A549 (cell line): Measurements from ENCODE around the gene ANTXR2. TPM values are rescaled to one million over a fixed set of nuclear protein-coding genes. Genes with fewer than 3 reads are reported as not detected.

Experiments
- ATAC-seq, 2 experiments: fragments of 200-7000 bp in 1 of 2; fragments of >200 bp in 1 of 2; cut with Nextera tagmentation in 1 of 2; cut with Tn5 transposase in 1 of 2; 3 replicates each; pipeline versions ENCODE4 v1.8.0 to v1.9.1; 2018 to 2020; ENCODE audit warnings: mild to moderate bottlenecking in 1 of 2, moderate library complexity in 1 of 2
- CTCF ChIA-PET: fragments of 300-600 bp; sonication (Branson Sonifier 250); formaldehyde crosslinking; extraction: SDS; loops from one replicate; lab custom pipeline; 2021; ENCODE audit warnings: antibody characterized with exemption, inconsistent platforms; lab: Yijun Ruan, JAX
- POLR2A ChIA-PET: fragments of 350-600 bp; formaldehyde crosslinking; extraction: SDS; loops from one replicate; lab custom pipeline; 2021; ENCODE audit warnings: antibody characterized with exemption, inconsistent platforms; lab: Yijun Ruan, JAX
- DNase-seq, 2 experiments: peaks; one replicate each; pipeline versions ENCODE4 v3.0.0 to v3.0.0-alpha.2; 2011 to 2016; ENCODE audit warnings: low read depth in 1 of 2, low spot score in 1 of 2
- FAIRE-seq: peaks from 2 replicates; lab custom pipeline; 2011; peaks lifted over from hg19 to GRCh38; lab: Jason Lieb, UNC
- H3K27ac ChIP-seq, 2 experiments: fragments of >200 bp; sonication (Bioruptor Twin); formaldehyde crosslinking; 3 replicates each; pipeline ENCODE4 v1.5.1; 2016 to 2017
- H3K4me1 ChIP-seq: fragments of >200 bp; sonication (Bioruptor Twin); formaldehyde crosslinking; 3 replicates; pipeline ENCODE4 v1.6.1; 2016
- H3K4me2 ChIP-seq: fragments of >200 bp; sonication (Bioruptor Twin); formaldehyde crosslinking; 3 replicates; pipeline ENCODE4 v1.6.1; 2016
- H3K4me3 ChIP-seq: fragments of >200 bp; sonication (Bioruptor Twin); formaldehyde crosslinking; 3 replicates; pipeline ENCODE4 v1.5.1; 2016
- H3K9me3 ChIP-seq: fragments of >200 bp; sonication (Bioruptor Twin); formaldehyde crosslinking; 3 replicates; pipeline ENCODE4 v1.6.1; 2016
- ATOH8 ChIP-seq: fragments of 250-450 bp; sonication (Bioruptor Pico); IDR thresholded peaks from 2 replicates; pipeline ENCODE4 v1.5.0; 2020; ENCODE audit warnings: low read depth, mild to moderate bottlenecking, moderate library complexity
- BCL3 ChIP-seq: fragments of >200 bp; sonication (Bioruptor Twin); formaldehyde crosslinking; IDR thresholded peaks from 3 replicates; pipeline ENCODE4 v1.6.1; 2016
- EHF ChIP-seq: fragments of 250-450 bp; sonication (Bioruptor Pico); IDR thresholded peaks from 2 replicates; pipeline ENCODE4 v1.5.0; 2020; ENCODE audit warnings: mild to moderate bottlenecking
- ELK1 ChIP-seq: fragments of 150-350 bp; IDR thresholded peaks from 2 replicates; pipeline ENCODE4 v1.6.1; 2014; ENCODE audit warnings: low read depth, mild to moderate bottlenecking, low read length
- EP300 ChIP-seq, 2 experiments: fragments of >200 bp; sonication (Bioruptor Twin); formaldehyde crosslinking; IDR thresholded peaks; 2 replicates in 1 of 2; 3 replicates in 1 of 2; pipeline ENCODE4 v1.6.1; 2016 to 2017
- FOSB ChIP-seq: fragments of 250-450 bp; sonication (Bioruptor Pico); IDR thresholded peaks from 2 replicates; pipeline ENCODE4 v1.5.0; 2020; ENCODE audit warnings: mild to moderate bottlenecking, moderate library complexity
- GATA3 ChIP-seq: IDR thresholded peaks from 2 replicates; pipeline ENCODE4 v1.6.1; 2012; ENCODE audit warnings: borderline replicate concordance
- HES2 ChIP-seq: fragments of >200 bp; sonication (Bioruptor Twin); formaldehyde crosslinking; IDR thresholded peaks from 2 replicates; pipeline ENCODE4 v1.6.1; 2016
- HOXA7 ChIP-seq: fragments of 250-450 bp; sonication (Bioruptor Pico); IDR thresholded peaks from 2 replicates; pipeline ENCODE4 v1.5.0; 2020; ENCODE audit warnings: mild to moderate bottlenecking, moderate library complexity
- JUNB ChIP-seq: fragments of >200 bp; sonication (Bioruptor Twin); formaldehyde crosslinking; IDR thresholded peaks from 2 replicates; pipeline ENCODE4 v1.6.1; 2016
- KDM1A ChIP-seq: fragments of 200-600 bp; sonication (generic); IDR thresholded peaks from 2 replicates; pipeline ENCODE4 v1.6.1; 2016; ENCODE audit warnings: low read depth, mild to moderate bottlenecking
- MAFK ChIP-seq: fragments of 450-650 bp; IDR thresholded peaks from 2 replicates; pipeline ENCODE4 v1.6.1; 2014; ENCODE audit not compliant: partially characterized antibody
- MAX ChIP-seq: IDR thresholded peaks from 2 replicates; pipeline ENCODE4 v1.6.1; 2012
- MAZ ChIP-seq: fragments of 150-350 bp; IDR thresholded peaks from 2 replicates; pipeline ENCODE4 v1.6.1; 2014; ENCODE audit warnings: antibody characterized with exemption, low read depth, low read length, borderline replicate concordance
- NFE2L2 ChIP-seq: fragments of 150-350 bp; conservative IDR thresholded peaks from 2 replicates; pipeline ENCODE4 v1.6.1; 2014; ENCODE audit warnings: low read length
- POLR2A ChIP-seq: IDR thresholded peaks from 2 replicates; pipeline ENCODE4 v1.6.1; 2012; ENCODE audit warnings: mild to moderate bottlenecking, low read length
- POLR2AphosphoS2 ChIP-seq: conservative IDR thresholded peaks from 2 replicates; pipeline ENCODE4 v1.6.1; 2012; ENCODE audit warnings: low read length, improper control_type of control experiment, inconsistent platforms
- RAD21 ChIP-seq, 2 experiments: fragments of >200 bp in 1 of 2; sonication (Bioruptor Twin) in 1 of 2; formaldehyde crosslinking in 1 of 2; IDR thresholded peaks in 1 of 2; conservative IDR thresholded peaks in 1 of 2; 2 replicates in 1 of 2; 3 replicates in 1 of 2; pipeline ENCODE4 v1.6.1; 2012 to 2018; ENCODE audit warnings: inconsistent platforms in 1 of 2
- RARB ChIP-seq: fragments of 250-450 bp; sonication (Bioruptor Pico); IDR thresholded peaks from 2 replicates; pipeline ENCODE4 v1.8.0; 2021; ENCODE audit warnings: mild to moderate bottlenecking, moderate library complexity
- RCOR1 ChIP-seq: fragments of 150-350 bp; IDR thresholded peaks from 2 replicates; pipeline ENCODE4 v1.6.1; 2014; ENCODE audit warnings: antibody characterized with exemption, low read length, low read depth
- REST ChIP-seq: fragments of 200-600 bp; sonication (generic); IDR thresholded peaks from 2 replicates; pipeline ENCODE4 v1.6.1; 2016; ENCODE audit warnings: antibody characterized with exemption, mild to moderate bottlenecking, moderate library complexity
- SREBF2 ChIP-seq: fragments of 450-650 bp; IDR thresholded peaks from 2 replicates; pipeline ENCODE4 v1.6.1; 2014; ENCODE audit warnings: mild to moderate bottlenecking, moderate library complexity
- TFCP2L1 ChIP-seq: fragments of 250-450 bp; sonication (Bioruptor Pico); IDR thresholded peaks from 2 replicates; pipeline ENCODE4 v1.5.0; 2021; ENCODE audit warnings: mild to moderate bottlenecking
- ZC3H11A ChIP-seq: fragments of 450-650 bp; IDR thresholded peaks from 2 replicates; pipeline ENCODE4 v1.6.1; 2014; ENCODE audit warnings: antibody characterized with exemption, mild to moderate bottlenecking
- ZFP36 ChIP-seq: fragments of 450-650 bp; IDR thresholded peaks from 2 replicates; pipeline ENCODE4 v1.6.1; 2014; ENCODE audit warnings: borderline replicate concordance; ENCODE audit not compliant: partially characterized antibody
- WGBS: methylation state at CpG from one replicate; pipeline ENCODE4 v1.1.6; 2017; ENCODE audit errors: missing lambda C conversion rate; 5-methylcytosine and 5-hydroxymethylcytosine counted together
- polyA plus RNA-seq, 4 experiments: library from polyadenylated mRNA; depleted of rRNA in 3 of 4; stranded (reverse); fragments of >200 nt; fragmentation: RNase III in 1 of 4; extraction: RNeasy Plus Mini Kit Qiagen cat#74134 plus additional on column Dnase treatment in 1 of 4; gene quantifications; 2 replicates in 3 of 4; 3 replicates in 1 of 4; pipeline ENCODE4 v1.2.3, GENCODE V29; 2011 to 2017

ANTXR2 gene
- polyA plus RNA-seq, 2 of the 4 experiments (the other 2 are of a cell fraction) = 2.3 to 3.0 TPM

- WGBS = 83% methylated on average over 1 of the region's 1 CpG
- H3K4me3 ChIP-seq = no peak overlapping the region
- no peaks in the 10 kb centered on the region for H3K9me3 ChIP-seq
- no peak for FAIRE-seq
- H3K4me1 ChIP-seq = no peaks in the 10 kb centered on the region
- POLR2A ChIA-PET = no interaction called here
- no peak for TF ChIP-seq MAX
- TF ChIP-seq GATA3 = no peak
- no peak for TF ChIP-seq EP300 (IDR thresholded peaks at IDR 0.05)
- no peak for TF ChIP-seq ZC3H11A
- TF ChIP-seq ATOH8 = no peak
- no peak for TF ChIP-seq MAFK
- TF ChIP-seq SREBF2 = no peak
- no peak for TF ChIP-seq FOSB (CRISPR knock-in tag)
- no peak for TF ChIP-seq JUNB
- TF ChIP-seq EHF (CRISPR knock-in tag) = no peak
- TF ChIP-seq HES2 = no peak
- TF ChIP-seq POLR2A = no peak
- no peak overlapping the region for H3K27ac ChIP-seq
- H3K4me2 ChIP-seq = no peak overlapping the region
- DNase-seq = no peak
- CTCF ChIA-PET = no interaction called here
- ATAC-seq = no peak
Measured at GRCh38 chr4:80092847-80093246, 19.8 kb upstream of the ANTXR2 start.

GRCh38 chr4:80092088-80092487, 19.1 kb upstream of the ANTXR2 start:
- no peak overlapping the region for H3K4me2 ChIP-seq
- POLR2A ChIA-PET = no interaction called here
- 18% methylated on average over 2 of the region's 2 CpGs for WGBS
- H3K4me1 ChIP-seq = no peaks in the 10 kb centered on the region
- no peaks in the 10 kb centered on the region for H3K9me3 ChIP-seq
- FAIRE-seq (no peak), ATAC-seq (no peak), DNase-seq (no peak)
- no peak overlapping the region for H3K4me3 ChIP-seq
- no peak overlapping the region for H3K27ac ChIP-seq
- no peak for TF ChIP-seq NFE2L2
- no peak for TF ChIP-seq ZFP36
- TF ChIP-seq TFCP2L1 (CRISPR knock-in tag) = no peak
- TF ChIP-seq ATOH8 = no peak
- no peak for TF ChIP-seq RCOR1
- no peak for TF ChIP-seq GATA3
- TF ChIP-seq BCL3 = no peak
- TF ChIP-seq RAD21 (conservative IDR thresholded peaks at IDR 0.05 in 1 of 2, IDR thresholded peaks at IDR 0.05 in 1 of 2) = no peak
- no peak for TF ChIP-seq POLR2AphosphoS2
- no peak for TF ChIP-seq HOXA7
- TF ChIP-seq KDM1A = no peak
- no peak for TF ChIP-seq ZC3H11A
- no peak for TF ChIP-seq MAZ
- no peak for TF ChIP-seq ELK1
- no peak for TF ChIP-seq REST
- TF ChIP-seq SREBF2 = no peak
- TF ChIP-seq EHF (CRISPR knock-in tag) = no peak
- TF ChIP-seq RARB = no peak
- TF ChIP-seq, all 56 proteins: peak for 0
- CTCF ChIA-PET = no interaction called here
